Measurements from ENCODE around the gene TSHZ1. TPM values are rescaled to one million over a fixed set of nuclear protein-coding genes. Genes with fewer than 3 reads are reported as not detected.

TSHZ1 gene
- total RNA-seq, 1 donor from 2014 or later = 12.2 TPM

- Mint-ChIP-seq H3K4me1 (ENCODE audit: unreplicated experiment) (peaks cover 60% of the 10 kb centered on the region), H3K9me3 (ENCODE audit: unreplicated experiment) (no peaks in the 10 kb centered on the region)
Measured at GRCh38 chr18:75208836-75209128, 1.8 kb upstream of the TSHZ1 start.

GRCh38 chr18:75209129-75209950 is 1.3 kb upstream of the TSHZ1 start, which contains the start of gene PTGR3:
Gene PTGR3 (minus strand): TSS chr18:75209139. CDS start chr18:75209058, 81 bp downstream.
- peak within 1 kb of the TSS; percentile 91 for H3K27ac Mint-ChIP-seq (ENCODE audit: unreplicated experiment)
- H3K36me3 Mint-ChIP-seq (ENCODE audit: unreplicated experiment) = no peaks in the 10 kb centered on the region
- peaks cover 65% of the 10 kb centered on the region for H3K4me1 Mint-ChIP-seq (ENCODE audit: unreplicated experiment)
- TF ChIP-seq CTCF (IDR thresholded peaks at IDR 0.05) = no peak
- no peaks in the 10 kb centered on the region for H3K9me3 Mint-ChIP-seq (ENCODE audit: unreplicated experiment)
- H3K27me3 Mint-ChIP-seq (ENCODE audit: unreplicated experiment) = peaks cover 14% of the 10 kb centered on the region
- peak; percentile 90 for DNase-seq (ENCODE audit: extremely low spot score, unreplicated experiment)
- peak within 1 kb of the TSS; percentile 95 for H3K4me3 Mint-ChIP-seq (ENCODE audit: unreplicated experiment)

More at GRCh38 chr18:75208836-75209128, 1.8 kb upstream of the TSHZ1 start:
- Mint-ChIP-seq H3K27me3 (ENCODE audit: unreplicated experiment) (peaks cover 14% of the 10 kb centered on the region), H3K36me3 (ENCODE audit: unreplicated experiment) (no peaks in the 10 kb centered on the region), H3K27ac (ENCODE audit: unreplicated experiment) (no peak overlapping the region), H3K4me3 (ENCODE audit: unreplicated experiment) (peak overlapping the region; percentile 86)
- TF ChIP-seq CTCF (IDR thresholded peaks at IDR 0.05) = no peak
- DNase-seq (ENCODE audit: extremely low spot score, unreplicated experiment) = no peak

- peaks cover 63% of the 10 kb centered on the region for H3K4me1 Mint-ChIP-seq (ENCODE audit: unreplicated experiment)
- DNase-seq (ENCODE audit: extremely low spot score, unreplicated experiment) = no peak
- H3K27ac Mint-ChIP-seq (ENCODE audit: unreplicated experiment) = peak overlapping the region; percentile 91
- peak overlapping the region; percentile 95 for H3K4me3 Mint-ChIP-seq (ENCODE audit: unreplicated experiment)
- H3K36me3 Mint-ChIP-seq (ENCODE audit: unreplicated experiment) = no peaks in the 10 kb centered on the region
- peaks cover 14% of the 10 kb centered on the region for H3K27me3 Mint-ChIP-seq (ENCODE audit: unreplicated experiment)
- no peak for TF ChIP-seq CTCF (IDR thresholded peaks at IDR 0.05)
- no peaks in the 10 kb centered on the region for H3K9me3 Mint-ChIP-seq (ENCODE audit: unreplicated experiment)
Measured at GRCh38 chr18:75209951-75210258, 692 bp upstream of the TSHZ1 start.

GRCh38 chr18:75211002-75211621 is 515 bp downstream of the TSHZ1 start:
- Mint-ChIP-seq H3K36me3 (ENCODE audit: unreplicated experiment) (peaks cover 4% of the 10 kb centered on the region), H3K27ac (ENCODE audit: unreplicated experiment) (peak overlapping the region; percentile 91), H3K27me3 (ENCODE audit: unreplicated experiment) (peaks cover 4% of the 10 kb centered on the region), H3K4me1 (ENCODE audit: unreplicated experiment) (peaks cover 51% of the 10 kb centered on the region), H3K9me3 (ENCODE audit: unreplicated experiment) (no peaks in the 10 kb centered on the region), H3K4me3 (ENCODE audit: unreplicated experiment) (peak overlapping the region; percentile 95)
- TF ChIP-seq CTCF (IDR thresholded peaks at IDR 0.05) = no peak
- no peak for DNase-seq (ENCODE audit: extremely low spot score, unreplicated experiment)

- Mint-ChIP-seq H3K27me3 (ENCODE audit: unreplicated experiment) (no peaks in the 10 kb centered on the region), H3K4me3 (ENCODE audit: unreplicated experiment) (no peak overlapping the region), H3K36me3 (ENCODE audit: unreplicated experiment) (peaks cover 4% of the 10 kb centered on the region), H3K27ac (ENCODE audit: unreplicated experiment) (no peak overlapping the region), H3K9me3 (ENCODE audit: unreplicated experiment) (no peaks in the 10 kb centered on the region), H3K4me1 (ENCODE audit: unreplicated experiment) (peaks cover 46% of the 10 kb centered on the region)
- no peak for DNase-seq (ENCODE audit: extremely low spot score, unreplicated experiment)
- TF ChIP-seq CTCF (IDR thresholded peaks at IDR 0.05) = no peak
Measured at GRCh38 chr18:75211626-75211952, 992 bp downstream of the TSHZ1 start.
